ENCODE data around the gene MYNN.

MYNN gene

DNA sequence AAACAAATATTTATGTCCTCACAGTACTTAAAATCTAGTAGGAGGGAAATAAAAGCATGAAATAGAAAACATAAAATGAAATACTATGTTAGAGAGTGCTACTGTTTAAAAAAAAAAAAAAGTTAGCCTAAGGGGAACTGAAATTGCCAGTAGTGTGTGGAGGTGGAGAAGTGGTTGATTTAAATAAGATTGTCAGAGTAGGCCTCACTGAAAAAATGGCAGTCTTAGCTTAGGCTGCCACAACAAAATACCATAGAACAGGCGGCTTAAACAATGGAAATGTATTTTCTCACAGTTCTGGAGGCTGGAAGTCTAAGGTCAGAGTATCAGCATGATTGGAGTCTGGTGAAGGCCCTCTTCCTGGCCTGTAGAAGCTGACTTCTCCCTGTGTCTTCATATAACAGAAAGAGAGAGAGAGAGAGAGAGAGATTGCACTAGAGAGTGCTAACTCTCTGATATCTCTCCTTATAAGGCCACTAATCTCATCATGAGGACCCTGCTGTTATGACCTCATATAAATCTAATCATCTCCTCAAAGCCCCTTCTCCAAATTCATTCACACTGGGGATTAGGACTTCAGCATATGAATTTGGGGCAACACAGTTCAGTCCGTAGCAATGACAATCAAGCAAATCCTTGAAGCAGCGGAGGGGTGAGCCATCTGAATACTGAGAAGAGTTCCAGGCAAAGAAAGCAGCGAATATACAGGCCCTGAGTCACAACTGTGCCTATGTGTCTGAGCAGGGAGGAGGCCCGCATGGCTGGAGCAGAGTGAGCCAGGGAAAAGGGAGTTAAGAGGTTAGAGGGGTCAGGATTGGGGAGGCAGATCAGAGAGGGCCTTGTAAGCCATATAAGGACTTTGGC, 63.1 kb downstream of the MYNN start:
- Histone ChIP-seq H2BK12ac (ENCODE audit: low read length in 2 of 2) (no peak overlapping the region), H2BK15ac (ENCODE audit: low read depth, poor library complexity, severe bottlenecking) (no peak overlapping the region), H4K91ac (ENCODE audit: low read length) (no peak overlapping the region), H2BK120ac (ENCODE audit: low read depth, low read length) (no peak overlapping the region), H2AFZ (ENCODE audit: low read depth, low read length) (no peak overlapping the region), H2AK5ac (ENCODE audit: low read length, severe bottlenecking) (no peak overlapping the region), H3K36me3 (ENCODE audit: control insufficient read depth in 1 of 2, insufficient read depth in 2 of 2, low read depth in 1 of 2, low read length in 2 of 2) (no peaks in the 10 kb centered on the region), H3K4me3 (ENCODE audit: insufficient read depth in 1 of 2, low read depth in 1 of 2, low read length in 2 of 2) (no peak overlapping the region), H3K4me1 (ENCODE audit: control insufficient read depth, insufficient read depth, low read depth, low read length) (peaks cover 3% of the 10 kb centered on the region), H3K18ac (ENCODE audit: low read depth in 1 of 2, low read length in 2 of 2) (no peak overlapping the region), H3K14ac (ENCODE audit: low read length in 2 of 2) (no peak overlapping the region), H3K27ac (ENCODE audit: low read length, poor library complexity, severe bottlenecking) (no peak overlapping the region), H3K23ac (ENCODE audit: low read length in 2 of 2) (no peak overlapping the region), H3K27me3 (ENCODE audit: control insufficient read depth in 1 of 2, insufficient read depth in 1 of 2, low read length in 2 of 2) (no peaks in the 10 kb centered on the region), H3K9ac (ENCODE audit: low read length) (no peak overlapping the region), H3K79me1 (replicated peaks; ENCODE audit: low read length, poor library complexity, severe bottlenecking) (no peaks in the 10 kb centered on the region), H3K4ac (ENCODE audit: low read depth in 1 of 2, low read length in 2 of 2) (no peak overlapping the region), H2BK5ac (ENCODE audit: low read depth, low read length, poor library complexity, severe bottlenecking) (no peak overlapping the region), H4K8ac (ENCODE audit: low read length) (no peak overlapping the region), H3K9me3 (ENCODE audit: control insufficient read depth, low read length) (no peaks in the 10 kb centered on the region), H3K4me2 (ENCODE audit: low read length, poor library complexity, severe bottlenecking) (no peak overlapping the region)
- no peak for DNase-seq
- WGBS, result 72% methylated on average over 4 of the region's 5 CpGs

DNA sequence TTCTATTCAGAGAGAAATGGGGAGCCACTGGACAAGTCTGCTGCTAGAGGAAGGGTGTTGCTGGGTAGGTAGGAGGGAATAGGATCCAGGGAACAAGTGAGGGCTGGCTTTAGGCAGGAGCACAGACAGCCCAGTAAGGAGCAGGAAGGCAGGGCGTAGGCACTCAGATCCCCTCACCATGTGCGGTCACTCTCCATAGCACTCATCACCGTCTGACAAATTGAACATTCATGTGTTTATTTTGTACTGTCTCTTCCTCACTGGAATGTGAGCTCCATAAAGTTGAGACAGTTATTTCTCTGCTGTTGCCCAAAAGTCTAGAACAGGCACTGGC, 63.7 kb downstream of the MYNN start:
- H3K4ac ChIP-seq (ENCODE audit: low read depth in 1 of 2, low read length in 2 of 2), result no peak overlapping the region
- H3K4me2 ChIP-seq (ENCODE audit: low read length, poor library complexity, severe bottlenecking), result no peak overlapping the region
- H2BK12ac ChIP-seq (ENCODE audit: low read length in 2 of 2), result no peak overlapping the region
- H3K27me3 ChIP-seq (ENCODE audit: control insufficient read depth in 1 of 2, insufficient read depth in 1 of 2, low read length in 2 of 2), result no peaks in the 10 kb centered on the region
- no peak overlapping the region for H3K18ac ChIP-seq (ENCODE audit: low read depth in 1 of 2, low read length in 2 of 2)
- no peak overlapping the region for H4K91ac ChIP-seq (ENCODE audit: low read length)
- H3K27ac ChIP-seq (ENCODE audit: low read length, poor library complexity, severe bottlenecking), result no peak overlapping the region
- no peaks in the 10 kb centered on the region for H3K79me1 ChIP-seq (replicated peaks; ENCODE audit: low read length, poor library complexity, severe bottlenecking)
- H2BK5ac ChIP-seq (ENCODE audit: low read depth, low read length, poor library complexity, severe bottlenecking), result no peak overlapping the region
- H3K36me3 ChIP-seq (ENCODE audit: control insufficient read depth in 1 of 2, insufficient read depth in 2 of 2, low read depth in 1 of 2, low read length in 2 of 2), result no peaks in the 10 kb centered on the region
- no peak overlapping the region for H2AK5ac ChIP-seq (ENCODE audit: low read length, severe bottlenecking)
- no peaks in the 10 kb centered on the region for H3K9me3 ChIP-seq (ENCODE audit: control insufficient read depth, low read length)
- DNase-seq, result no peak
- no peak overlapping the region for H2AFZ ChIP-seq (ENCODE audit: low read depth, low read length)
- no peak overlapping the region for H3K14ac ChIP-seq (ENCODE audit: low read length in 2 of 2)
- no peak overlapping the region for H3K9ac ChIP-seq (ENCODE audit: low read length)
- peaks cover 3% of the 10 kb centered on the region for H3K4me1 ChIP-seq (ENCODE audit: control insufficient read depth, insufficient read depth, low read depth, low read length)
- no peak overlapping the region for H2BK120ac ChIP-seq (ENCODE audit: low read depth, low read length)
- H3K23ac ChIP-seq (ENCODE audit: low read length in 2 of 2), result no peak overlapping the region
- no peak overlapping the region for H2BK15ac ChIP-seq (ENCODE audit: low read depth, poor library complexity, severe bottlenecking)
- WGBS, result 58% methylated on average over 3 of the region's 3 CpGs
- H4K8ac ChIP-seq (ENCODE audit: low read length), result no peak overlapping the region
- H3K4me3 ChIP-seq (ENCODE audit: insufficient read depth in 1 of 2, low read depth in 1 of 2, low read length in 2 of 2), result no peak overlapping the region

DNA sequence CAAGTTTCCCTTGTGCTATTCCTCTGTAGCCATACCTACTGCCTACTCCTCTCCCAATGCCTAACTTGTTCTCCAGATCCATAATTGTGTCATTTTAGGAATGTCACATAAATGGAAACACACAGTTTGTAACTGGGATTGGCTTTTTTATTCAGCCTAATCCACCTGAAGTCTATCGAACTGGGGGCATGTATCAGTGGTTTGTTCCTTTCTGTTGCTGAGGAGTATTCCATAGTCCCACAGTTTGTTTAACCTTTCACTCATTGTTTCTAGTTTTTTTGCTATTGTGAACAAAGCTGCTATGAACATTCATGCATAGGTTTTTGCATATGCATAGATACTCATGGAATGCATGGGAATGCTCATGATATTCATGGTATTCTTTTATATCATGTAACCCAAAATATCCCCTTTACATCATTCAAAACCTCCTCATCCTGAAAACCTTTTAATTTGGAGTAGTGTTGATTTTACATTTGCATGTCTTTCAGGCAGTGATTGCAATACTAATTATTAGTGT, 65.4 kb downstream of the MYNN start:
- no peak overlapping the region for H2BK5ac ChIP-seq (ENCODE audit: low read depth, low read length, poor library complexity, severe bottlenecking)
- no peak overlapping the region for H3K4me2 ChIP-seq (ENCODE audit: low read length, poor library complexity, severe bottlenecking)
- no peaks in the 10 kb centered on the region for H3K9me3 ChIP-seq (ENCODE audit: control insufficient read depth, low read length)
- 93% methylated on average over 1 of the region's 1 CpG for WGBS
- no peak overlapping the region for H3K18ac ChIP-seq (ENCODE audit: low read depth in 1 of 2, low read length in 2 of 2)
- no peak overlapping the region for H3K14ac ChIP-seq (ENCODE audit: low read length in 2 of 2)
- H3K4me3 ChIP-seq (ENCODE audit: insufficient read depth in 1 of 2, low read depth in 1 of 2, low read length in 2 of 2), result no peak overlapping the region
- H3K27ac ChIP-seq (ENCODE audit: low read length, poor library complexity, severe bottlenecking), result no peak overlapping the region
- no peaks in the 10 kb centered on the region for H3K79me1 ChIP-seq (replicated peaks; ENCODE audit: low read length, poor library complexity, severe bottlenecking)
- no peak overlapping the region for H4K8ac ChIP-seq (ENCODE audit: low read length)
- no peak overlapping the region for H4K91ac ChIP-seq (ENCODE audit: low read length)
- H2BK120ac ChIP-seq (ENCODE audit: low read depth, low read length), result no peak overlapping the region
- no peak overlapping the region for H2BK15ac ChIP-seq (ENCODE audit: low read depth, poor library complexity, severe bottlenecking)
- H2AK5ac ChIP-seq (ENCODE audit: low read length, severe bottlenecking), result no peak overlapping the region
- peaks cover 3% of the 10 kb centered on the region for H3K4me1 ChIP-seq (ENCODE audit: control insufficient read depth, insufficient read depth, low read depth, low read length)
- DNase-seq, result no peak
- no peaks in the 10 kb centered on the region for H3K36me3 ChIP-seq (ENCODE audit: control insufficient read depth in 1 of 2, insufficient read depth in 2 of 2, low read depth in 1 of 2, low read length in 2 of 2)
- no peak overlapping the region for H3K9ac ChIP-seq (ENCODE audit: low read length)
- no peak overlapping the region for H2AFZ ChIP-seq (ENCODE audit: low read depth, low read length)
- H2BK12ac ChIP-seq (ENCODE audit: low read length in 2 of 2), result no peak overlapping the region
- no peaks in the 10 kb centered on the region for H3K27me3 ChIP-seq (ENCODE audit: control insufficient read depth in 1 of 2, insufficient read depth in 1 of 2, low read length in 2 of 2)
- no peak overlapping the region for H3K23ac ChIP-seq (ENCODE audit: low read length in 2 of 2)
- H3K4ac ChIP-seq (ENCODE audit: low read depth in 1 of 2, low read length in 2 of 2), result no peak overlapping the region
